ENCODE data around the gene GLRA2.

- TF ChIP-seq MAX (IDR thresholded peaks at IDR 0.05): no peak
- no peak for TF ChIP-seq RAD21 (IDR thresholded peaks at IDR 0.05; ENCODE audit: low read depth)
- TF ChIP-seq NFIC (IDR thresholded peaks at IDR 0.05): no peak
- no peak for TF ChIP-seq EP300 (IDR thresholded peaks at IDR 0.05; ENCODE audit: borderline replicate concordance)
- TF ChIP-seq TAF1 (IDR thresholded peaks at IDR 0.05; ENCODE audit: low read depth): no peak
- TF ChIP-seq YY1 (IDR thresholded peaks at IDR 0.05; ENCODE audit: low read depth): no peak
These were observed 24.3 kb upstream of the GLRA2 start for GRCh38 chrX:14504960-14505538.

Measured in Ishikawa (cell line).